ENCODE data around the gene BARHL1.
"Not testable (repeated sequence)": the region's sequence is repeated elsewhere in the genome, so short reads cannot be mapped to it uniquely, and the experiment has no call there.

The BARHL1 gene

GRCh38 chr9:132557159-132557558, 25.2 kb upstream of the BARHL1 start:
- no peak for DNase-seq

GRCh38 chr9:132559711-132560110, 22.7 kb upstream of the BARHL1 start:
- no peak for DNase-seq

GRCh38 chr9:132560616-132561202, 21.7 kb upstream of the BARHL1 start:
- DNase-seq, result no peak

GRCh38 chr9:132562306-132562573, 20.2 kb upstream of the BARHL1 start:
- DNase-seq, result no peak

- DNase-seq, result no peak
Observed at GRCh38 chr9:132564526-132564925, 17.9 kb upstream of the BARHL1 start.

GRCh38 chr9:132568787-132569186, 13.6 kb upstream of the BARHL1 start:
- DNase-seq, result not testable (repeated sequence)

- no peak for DNase-seq
Observed at GRCh38 chr9:132571806-132572600, 10.4 kb upstream of the BARHL1 start.

GRCh38 chr9:132572921-132573320, 9.5 kb upstream of the BARHL1 start:
- no peak for DNase-seq

GRCh38 chr9:132575005-132575609, 7.3 kb upstream of the BARHL1 start:
- DNase-seq, result peak; percentile 4

GRCh38 chr9:132575811-132576210, 6.6 kb upstream of the BARHL1 start:
- DNase-seq, result no peak

GRCh38 chr9:132577119-132577518, 5.3 kb upstream of the BARHL1 start:
- no peak for DNase-seq

- no peak for DNase-seq
Observed at GRCh38 chr9:132578367-132578932, 4.0 kb upstream of the BARHL1 start.

- no peak for DNase-seq
Observed at GRCh38 chr9:132579427-132579798, 3.0 kb upstream of the BARHL1 start.

- DNase-seq, result no peak
Observed at GRCh38 chr9:132582786-132583583, 579 bp downstream of the BARHL1 start.

- no peak for DNase-seq
Observed at GRCh38 chr9:132583584-132584304, 1.3 kb downstream of the BARHL1 start.

GRCh38 chr9:132584601-132585560, 2.5 kb downstream of the BARHL1 start:
- no peak for DNase-seq

- DNase-seq, result no peak
Observed at GRCh38 chr9:132585954-132586829, 3.8 kb downstream of the BARHL1 start.

GRCh38 chr9:132586830-132587591, 4.6 kb downstream of the BARHL1 start:
- DNase-seq, result no peak

- no peak for DNase-seq
Observed at GRCh38 chr9:132587592-132587955, 5.2 kb downstream of the BARHL1 start.

- DNase-seq, result no peak
Observed at GRCh38 chr9:132588098-132588497, 5.7 kb downstream of the BARHL1 start.
